Activated CD4-positive, alpha-beta T cell treated with anti-CD3 and anti-CD28 coated beads, Interleukin-2, amount 50 U/mL, for 4 hours (primary cell): ENCODE data around the gene DHX8.
A peak's percentile ranks its signal among the peaks of the same experiment; 100 is the strongest.
"Not testable (repeated sequence)": the region's sequence is repeated elsewhere in the genome, so short reads cannot be mapped to it uniquely, and the experiment has no call there.

ENCODE experiments used
- DNase-seq, 2 experiments: peaks; one replicate each; pipeline ENCODE4 v3.0.0-alpha.2; 2020

Gene DHX8

GRCh38 chr17:43483674-43484551 lies at the start of gene DHX8:
Gene DHX8 (plus strand): TSS chr17:43483975. CDS start chr17:43484038, 63 bp downstream.
- peak; percentile 97 for DNase-seq

- no peak for DNase-seq
Measured at GRCh38 chr17:43434902-43435319, 48.9 kb upstream of the DHX8 start.

- DNase-seq = no peak
Measured at GRCh38 chr17:43437756-43438155, 46.0 kb upstream of the DHX8 start.

GRCh38 chr17:43438626-43439025 lies 45.1 kb upstream of the DHX8 start:
- no peak for DNase-seq

GRCh38 chr17:43439041-43439440 lies 44.7 kb upstream of the DHX8 start:
- no peak for DNase-seq

GRCh38 chr17:43442711-43443110 lies 41.1 kb upstream of the DHX8 start:
- no peak for DNase-seq

GRCh38 chr17:43443381-43443780 lies 40.4 kb upstream of the DHX8 start:
- no peak for DNase-seq

- DNase-seq = no peak
Measured at GRCh38 chr17:43444223-43445008, 39.4 kb upstream of the DHX8 start.

GRCh38 chr17:43445009-43445589 lies 38.7 kb upstream of the DHX8 start:
- DNase-seq = no peak

- no peak for DNase-seq
Measured at GRCh38 chr17:43446773-43447172, 37.0 kb upstream of the DHX8 start.

- DNase-seq = no peak
Measured at GRCh38 chr17:43448720-43449469, 34.9 kb upstream of the DHX8 start.

- DNase-seq = no peak
Measured at GRCh38 chr17:43449470-43450248, 34.1 kb upstream of the DHX8 start.

- not testable (repeated sequence) for DNase-seq
Measured at GRCh38 chr17:43450791-43451190, 33.0 kb upstream of the DHX8 start.

- DNase-seq = not testable (repeated sequence)
Measured at GRCh38 chr17:43451741-43452140, 32.0 kb upstream of the DHX8 start.

GRCh38 chr17:43453331-43453812 lies 30.4 kb upstream of the DHX8 start:
- DNase-seq = no peak

GRCh38 chr17:43454868-43455267 lies 28.9 kb upstream of the DHX8 start:
- no peak for DNase-seq

GRCh38 chr17:43456029-43456428 lies 27.7 kb upstream of the DHX8 start:
- DNase-seq = no peak

- no peak for DNase-seq
Measured at GRCh38 chr17:43456661-43457361, 27.0 kb upstream of the DHX8 start.

GRCh38 chr17:43457362-43457692 lies 26.4 kb upstream of the DHX8 start:
- no peak for DNase-seq

GRCh38 chr17:43459878-43460277 lies 23.9 kb upstream of the DHX8 start:
- not testable (repeated sequence) for DNase-seq

GRCh38 chr17:43461185-43461584 lies 22.6 kb upstream of the DHX8 start:
- DNase-seq = no peak
